SHP77 treated with DMSO at 0.1 percent for 48 hours (cell line): ENCODE measurements around the gene FUOM.
A peak's percentile ranks its signal among the peaks of the same experiment; 100 is the strongest.

Experiments used
- DNase-seq: peaks from one replicate; lab custom pipeline; 2025; lab: John Stamatoyannopoulos, UW

The FUOM gene

DNA sequence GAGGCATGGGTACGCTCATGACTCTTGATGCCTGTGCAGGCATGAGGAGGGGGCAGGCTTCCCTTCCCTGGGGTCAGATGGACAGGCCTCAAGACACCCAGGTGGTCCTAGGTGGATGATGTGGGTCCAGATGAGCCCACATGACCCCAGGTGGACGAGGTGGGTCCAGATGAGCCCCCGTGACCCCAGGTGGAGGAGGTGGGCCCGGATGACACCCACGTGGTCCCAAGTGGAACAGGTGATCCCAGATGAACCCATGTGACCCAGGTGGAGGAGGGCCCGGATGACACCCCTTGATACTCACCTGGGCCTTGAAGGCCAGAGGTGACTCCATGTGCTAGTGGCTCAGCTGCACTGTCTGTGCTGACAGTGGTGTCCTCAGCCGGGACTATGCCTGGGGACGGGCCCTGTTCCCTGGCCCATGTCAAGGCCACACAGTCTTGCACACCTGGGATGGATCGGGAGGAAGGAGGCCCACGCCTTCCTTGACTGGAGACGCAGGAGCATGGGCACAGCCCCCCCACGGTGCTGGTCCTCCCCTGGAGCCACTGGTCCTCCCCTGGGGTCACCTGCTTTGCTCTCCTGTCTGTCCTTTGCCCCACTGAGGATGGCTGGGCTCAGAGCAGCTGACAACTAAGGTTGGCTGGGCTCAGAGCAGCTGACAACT, 7.4 kb downstream of the FUOM start:
- no peak for DNase-seq

DNA sequence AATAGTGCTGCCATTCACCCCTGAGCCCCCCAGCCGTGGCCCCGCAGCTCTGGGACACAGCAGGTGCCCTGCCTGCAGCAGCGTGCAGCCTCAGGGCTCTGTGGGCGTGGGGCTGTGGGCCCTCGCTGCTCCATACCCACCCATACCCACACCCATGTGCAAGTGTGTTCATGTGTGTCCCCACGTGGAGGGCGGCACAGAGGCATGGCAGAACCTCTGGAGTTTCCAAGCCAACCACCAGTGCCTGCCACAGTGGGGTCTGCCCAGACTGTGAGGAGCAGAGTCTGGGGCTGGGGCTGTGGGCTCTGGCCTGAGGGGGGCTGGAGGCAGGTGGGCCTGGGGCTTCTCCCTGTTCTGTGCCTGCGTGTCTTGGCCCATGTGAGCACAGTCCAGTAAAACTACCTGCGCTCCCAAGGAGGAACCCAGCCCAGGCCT, 8.2 kb downstream of the FUOM start:
- no peak for DNase-seq

DNA sequence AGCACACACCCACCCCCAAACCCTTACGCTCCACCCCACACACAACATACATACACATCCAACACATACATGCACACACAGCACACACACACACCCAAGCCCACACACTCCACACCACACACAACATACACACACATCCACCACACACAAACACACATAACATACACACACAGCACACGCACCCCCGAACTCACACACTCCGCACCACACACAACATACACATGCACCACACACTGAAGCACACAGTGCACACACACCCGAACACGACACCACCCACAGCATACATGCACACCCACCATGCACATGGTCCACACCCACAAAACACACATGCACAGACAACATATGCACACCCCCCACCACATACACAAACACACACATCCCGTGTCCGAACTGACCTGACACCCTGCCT, 8.7 kb downstream of the FUOM start:
- no peak for DNase-seq

DNA sequence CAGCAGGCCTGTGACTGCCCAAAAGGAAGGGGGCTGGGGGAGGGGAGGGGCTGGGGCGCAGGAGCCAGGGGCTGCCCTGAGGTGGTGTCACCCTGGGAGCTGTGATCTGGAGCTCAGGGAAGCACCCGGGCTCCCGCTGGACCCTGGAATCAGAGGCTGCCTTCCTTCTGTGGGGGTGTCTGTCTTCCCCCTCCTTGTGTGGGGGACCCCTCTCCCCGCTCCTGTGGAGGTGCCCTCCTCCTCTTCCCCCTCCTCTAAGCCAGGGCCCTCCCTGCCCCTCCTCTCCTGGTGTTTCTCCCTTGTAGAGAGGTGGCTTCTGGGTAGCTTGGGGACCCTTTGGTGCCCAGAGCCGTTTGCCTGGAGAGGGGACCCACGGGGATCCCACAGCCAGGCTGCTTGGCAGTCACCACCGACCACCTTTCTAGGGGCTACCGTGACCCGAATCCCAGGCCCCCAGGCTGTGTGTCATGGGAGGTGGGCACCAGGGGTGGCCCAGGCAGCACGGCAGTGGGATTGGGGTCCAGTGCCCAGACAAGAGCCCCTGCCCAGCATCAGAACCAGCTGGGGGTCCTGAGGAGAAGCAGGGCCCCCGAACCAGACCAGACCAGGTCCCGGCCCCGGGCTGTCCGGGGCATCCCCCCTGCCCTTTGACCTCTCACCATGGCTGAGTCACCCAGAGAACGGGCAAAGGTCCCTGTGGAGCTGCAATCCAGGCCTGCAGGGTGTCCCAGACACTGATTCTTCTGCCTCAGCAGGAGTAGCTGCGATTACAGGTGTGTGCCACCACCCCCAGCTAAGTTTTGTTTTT, 9.9 kb downstream of the FUOM start:
- no peak for DNase-seq

DNA sequence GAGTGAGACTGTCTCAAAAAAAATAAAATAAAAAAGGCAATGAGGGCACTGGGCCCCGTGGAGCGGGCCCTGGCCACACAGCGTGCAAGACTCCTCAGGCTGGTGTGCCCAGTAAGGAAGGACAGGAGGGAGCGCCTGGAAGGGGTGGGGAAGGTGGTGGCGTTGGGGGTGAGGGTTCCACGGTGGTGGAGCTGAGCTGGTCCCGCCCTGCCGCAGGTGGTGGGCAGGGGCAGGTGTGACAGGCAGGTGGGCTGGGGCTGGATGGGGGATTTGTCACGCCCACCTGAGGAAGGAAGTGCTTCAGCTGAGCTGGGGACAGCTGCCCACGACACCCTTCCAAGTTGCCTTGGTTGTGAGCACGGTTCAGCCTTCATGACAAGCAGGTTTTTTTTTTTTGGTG, 11.4 kb downstream of the FUOM start:
- no peak for DNase-seq

DNA sequence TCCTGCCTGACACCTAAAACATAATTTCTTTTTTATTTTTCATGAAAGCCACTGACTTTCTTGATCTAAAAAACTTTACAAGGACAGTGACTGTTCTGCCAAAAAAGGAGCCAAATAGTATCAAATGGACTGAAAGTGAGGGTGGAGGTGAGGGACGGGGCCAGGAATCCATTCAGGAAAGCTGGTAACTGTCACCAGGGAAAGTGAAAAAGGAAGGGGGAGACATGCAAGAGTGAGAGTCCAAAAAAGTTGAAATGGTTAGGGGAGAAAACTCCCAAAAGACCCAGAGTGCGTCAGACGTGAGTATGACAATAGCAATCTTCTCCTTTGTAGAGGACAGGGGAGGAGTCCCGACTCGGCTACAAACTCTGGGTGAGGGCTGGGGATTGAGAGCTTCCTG, 13.6 kb downstream of the FUOM start:
- DNase-seq = no peak

DNA sequence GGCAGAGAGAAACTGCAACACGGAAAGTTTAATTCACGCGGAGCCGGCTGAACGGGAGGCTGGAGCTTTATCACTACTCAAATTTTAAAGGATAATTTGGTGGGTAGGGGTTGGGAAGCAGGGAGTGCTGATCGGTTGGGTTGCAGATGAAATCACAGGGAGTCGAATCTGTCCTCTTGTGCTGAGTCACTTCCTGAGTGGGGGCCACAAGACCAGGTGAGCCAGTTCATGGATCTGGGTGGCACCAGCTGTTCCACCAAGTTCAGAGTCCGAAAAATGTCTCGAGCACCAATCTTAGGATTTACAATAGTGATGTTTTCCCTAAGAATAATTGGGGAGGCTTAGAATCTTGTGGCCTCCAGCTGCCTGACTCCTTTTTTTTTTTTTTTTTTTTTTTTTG, 14.3 kb downstream of the FUOM start:
- DNase-seq = no peak

DNA sequence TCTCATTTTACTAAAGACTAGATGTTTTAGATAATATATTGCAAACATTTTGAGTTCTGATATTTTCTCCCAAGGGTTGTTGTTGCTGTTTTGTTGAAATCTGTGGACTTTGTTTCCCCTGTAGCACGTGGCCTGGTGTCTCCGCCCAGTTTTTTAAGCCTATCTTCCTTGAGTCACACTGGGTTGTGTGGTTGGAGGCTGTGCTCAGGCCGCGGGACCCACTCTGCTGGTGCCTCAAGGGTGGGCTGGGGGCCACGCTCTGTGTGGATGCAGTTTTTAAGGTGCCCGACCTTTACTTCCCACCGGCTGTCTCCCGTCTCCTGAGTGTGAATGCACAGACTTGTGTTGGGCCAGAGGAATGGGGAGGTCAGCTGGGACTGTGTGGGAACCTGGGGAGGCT, 14.9 kb downstream of the FUOM start:
- no peak for DNase-seq

DNA sequence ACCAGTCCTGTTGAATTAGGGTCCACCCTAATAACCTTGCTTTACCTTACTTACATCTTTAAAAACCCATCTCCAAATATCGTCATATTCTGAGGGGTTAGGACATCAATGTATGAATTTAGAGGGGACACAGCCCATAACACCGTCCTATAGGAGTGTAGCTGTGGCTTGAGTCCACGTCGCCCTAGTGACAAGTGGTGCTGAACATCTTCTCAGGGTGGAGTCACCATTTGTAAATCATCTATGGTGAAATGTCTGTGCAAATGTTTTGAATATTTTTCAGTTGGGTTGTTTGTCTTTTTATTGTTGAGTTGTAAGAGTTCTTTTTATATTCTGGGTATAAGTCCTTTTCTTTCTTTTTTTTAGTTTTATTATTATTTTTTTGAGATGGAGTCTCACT, 15.8 kb downstream of the FUOM start:
- DNase-seq = no peak

DNA sequence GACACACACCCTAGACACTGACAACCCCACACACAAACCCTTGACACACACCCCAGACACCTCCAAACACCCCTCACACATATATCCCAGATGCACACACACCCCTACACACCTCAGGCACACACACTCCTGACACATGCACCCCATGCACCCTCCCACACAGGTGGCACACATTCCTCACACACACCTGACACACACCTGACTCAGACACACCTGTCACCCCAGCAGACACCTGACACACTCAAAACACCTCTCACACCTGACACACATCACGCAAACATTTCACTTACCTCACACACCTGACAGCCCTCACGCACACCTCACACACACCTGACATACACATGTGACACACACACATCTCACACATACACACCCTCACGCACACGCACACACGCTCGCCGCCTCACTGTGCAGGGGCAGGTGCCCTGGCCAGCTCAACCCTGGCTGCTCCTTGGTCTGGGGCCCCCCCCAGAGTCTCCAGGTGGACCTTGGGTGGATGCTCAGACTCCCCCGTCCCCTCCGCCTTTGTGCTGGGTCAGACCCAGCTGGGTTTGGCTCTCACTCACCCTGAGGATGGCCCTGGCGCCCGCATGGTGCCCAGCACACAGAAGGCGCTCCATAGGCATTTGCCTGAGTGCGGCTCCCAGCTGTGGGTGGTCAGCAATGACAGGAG, 18.0 kb downstream of the FUOM start:
- no peak for DNase-seq

DNA sequence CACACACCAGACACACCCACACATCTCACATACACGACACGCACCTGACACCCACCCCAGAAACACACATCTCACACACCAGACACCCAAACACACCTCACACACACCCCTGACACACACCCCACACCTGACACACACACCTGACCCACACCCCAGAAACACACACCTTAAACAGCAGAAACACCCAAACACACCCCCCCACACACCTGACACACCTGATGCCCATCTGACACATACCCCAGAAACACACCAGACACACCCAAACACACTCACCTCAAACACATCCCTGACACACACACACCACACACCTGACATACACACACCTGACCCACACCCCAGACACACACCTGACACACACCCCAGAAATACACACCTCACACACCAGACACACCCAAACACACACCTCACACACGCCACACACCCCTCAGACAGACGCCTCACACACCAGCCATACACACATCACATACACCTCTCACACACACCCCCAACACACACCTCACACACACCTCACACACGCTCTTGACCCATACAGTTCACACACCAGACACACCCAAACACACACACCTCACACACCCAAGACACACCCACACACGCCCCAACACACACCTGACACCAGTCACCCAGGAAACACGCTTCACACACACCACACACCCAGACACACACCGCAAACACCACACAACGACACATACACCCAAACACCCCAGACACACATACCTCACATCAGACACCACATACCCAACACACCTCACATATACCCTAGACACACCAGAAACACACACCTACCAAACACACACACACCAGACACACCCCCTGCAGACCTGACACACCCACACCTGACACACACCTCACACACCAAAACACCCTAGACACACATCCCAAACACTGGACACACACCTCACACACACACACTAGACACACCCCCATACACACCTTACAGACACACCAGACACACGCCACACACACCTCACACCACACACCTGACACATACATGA, 19.4 kb downstream of the FUOM start:
- no peak for DNase-seq

DNA sequence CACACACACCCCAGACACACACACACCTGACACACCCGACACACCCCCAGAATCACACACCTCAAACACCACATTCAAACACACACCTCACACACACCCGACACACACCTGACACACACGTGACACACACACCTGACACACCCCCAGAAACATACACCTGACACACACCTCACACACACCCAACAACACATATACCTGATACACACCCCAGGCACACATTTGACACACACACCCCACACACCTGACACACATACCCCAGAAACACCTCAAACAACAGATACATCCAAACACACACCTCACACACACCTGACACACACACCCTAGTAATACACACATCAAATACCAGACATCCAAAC, 20.5 kb downstream of the FUOM start:
- no peak for DNase-seq

DNA sequence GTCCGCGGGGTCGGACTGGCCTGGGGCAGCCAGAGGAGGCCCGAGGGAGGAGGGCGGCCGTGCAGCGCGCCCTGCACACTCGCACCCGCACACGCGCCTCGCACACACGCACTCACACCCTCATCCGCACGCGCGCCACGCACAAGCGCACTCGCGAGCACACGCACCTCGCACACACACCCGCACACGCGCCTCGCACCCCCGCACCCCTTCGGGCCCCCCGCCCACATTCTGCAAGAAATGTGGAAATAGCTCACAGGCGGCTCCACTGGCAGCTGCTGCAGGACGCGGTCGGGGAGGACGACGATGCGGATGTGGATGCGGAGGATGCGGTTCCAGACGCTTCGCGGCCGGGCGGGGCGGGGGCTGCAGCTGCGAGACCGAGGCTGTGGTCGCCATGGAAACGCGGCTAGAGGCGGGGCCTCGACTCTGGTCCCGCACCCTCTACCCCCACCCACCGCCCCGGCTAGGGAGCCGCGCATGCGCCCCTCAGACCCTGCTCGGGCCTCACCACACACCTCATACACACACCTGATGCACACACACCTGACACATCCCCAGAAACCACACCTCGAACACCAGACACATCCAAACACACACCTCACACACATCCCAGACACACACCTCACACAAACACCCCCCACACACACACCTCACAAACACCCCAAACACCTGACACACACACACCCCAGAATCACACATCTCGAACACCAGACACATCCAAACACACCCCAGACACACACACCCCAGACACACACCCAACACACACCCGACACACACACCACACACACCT, 21.0 kb downstream of the FUOM start, which contains the start of gene CALY:
Gene CALY, minus strand, starts transcription at position 320 of the 793 bp plus-strand sequence. CDS start 7,907 bp downstream, outside the sequence.
- DNase-seq = no peak

DNA sequence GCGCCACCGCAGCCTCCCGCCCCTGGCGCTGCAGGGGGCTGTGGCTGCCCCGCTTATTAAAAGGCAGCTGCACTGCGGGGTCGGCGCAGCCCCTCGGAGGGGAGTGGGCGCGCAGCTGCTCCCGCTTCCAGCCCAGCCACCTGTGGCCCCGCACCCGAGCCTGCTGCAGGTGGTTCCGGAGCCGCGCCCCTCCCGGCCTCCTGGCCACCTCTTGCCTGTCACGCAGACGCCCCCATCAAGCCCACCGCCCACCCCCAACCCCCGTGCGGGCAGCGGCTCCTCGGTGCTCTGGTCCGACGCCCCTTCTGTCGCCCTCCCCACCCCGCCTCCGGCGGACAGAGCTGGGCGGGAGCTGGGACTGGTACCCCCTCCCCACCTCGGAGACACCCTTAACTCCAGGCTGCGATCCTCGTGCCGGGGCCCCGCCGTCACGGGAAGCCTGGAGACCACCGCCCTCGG, 21.7 kb downstream of the FUOM start:
- no peak for DNase-seq

DNA sequence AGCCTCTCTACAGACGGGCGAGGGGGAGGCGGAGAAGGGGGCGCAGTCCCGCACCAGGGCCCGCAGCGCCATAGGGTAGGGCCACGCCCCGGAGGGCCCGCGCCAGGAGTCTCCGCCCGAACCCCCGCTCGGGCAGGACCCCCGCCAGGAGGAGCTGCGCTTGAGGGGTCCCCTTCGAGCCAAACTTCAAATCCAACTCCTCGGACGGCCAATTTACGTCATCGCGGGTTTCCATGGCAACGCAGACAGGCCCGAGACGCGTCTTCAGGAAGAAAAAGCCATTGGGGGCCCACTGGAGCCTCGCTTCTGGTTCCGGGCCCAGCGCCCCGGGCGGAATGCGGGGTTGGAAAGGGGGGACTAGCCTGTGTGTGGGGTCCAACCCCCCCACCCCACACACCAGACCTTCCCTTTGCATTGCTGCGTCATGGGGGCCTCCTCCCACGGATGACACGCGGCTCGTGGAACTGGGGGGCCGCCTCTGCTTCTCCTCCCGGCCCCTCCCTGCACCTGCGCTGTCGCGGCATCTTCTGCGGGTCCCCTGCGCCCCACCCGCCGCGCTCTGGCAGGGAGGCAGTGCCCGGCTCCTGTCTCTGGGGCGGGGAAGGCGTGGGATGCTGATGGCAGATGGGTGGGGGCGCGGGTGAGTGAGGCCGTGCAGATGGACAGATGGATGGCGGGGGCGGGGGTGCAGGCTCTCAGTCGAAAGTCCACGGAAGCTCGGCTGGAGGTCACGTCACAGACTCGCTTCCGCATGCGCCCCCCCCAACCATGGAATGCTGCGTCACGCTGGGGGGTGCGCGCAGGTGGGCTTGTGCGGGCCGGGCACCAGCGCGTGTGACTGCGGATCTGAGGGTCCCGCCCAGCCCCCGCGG, 22.3 kb downstream of the FUOM start:
- DNase-seq = no peak

DNA sequence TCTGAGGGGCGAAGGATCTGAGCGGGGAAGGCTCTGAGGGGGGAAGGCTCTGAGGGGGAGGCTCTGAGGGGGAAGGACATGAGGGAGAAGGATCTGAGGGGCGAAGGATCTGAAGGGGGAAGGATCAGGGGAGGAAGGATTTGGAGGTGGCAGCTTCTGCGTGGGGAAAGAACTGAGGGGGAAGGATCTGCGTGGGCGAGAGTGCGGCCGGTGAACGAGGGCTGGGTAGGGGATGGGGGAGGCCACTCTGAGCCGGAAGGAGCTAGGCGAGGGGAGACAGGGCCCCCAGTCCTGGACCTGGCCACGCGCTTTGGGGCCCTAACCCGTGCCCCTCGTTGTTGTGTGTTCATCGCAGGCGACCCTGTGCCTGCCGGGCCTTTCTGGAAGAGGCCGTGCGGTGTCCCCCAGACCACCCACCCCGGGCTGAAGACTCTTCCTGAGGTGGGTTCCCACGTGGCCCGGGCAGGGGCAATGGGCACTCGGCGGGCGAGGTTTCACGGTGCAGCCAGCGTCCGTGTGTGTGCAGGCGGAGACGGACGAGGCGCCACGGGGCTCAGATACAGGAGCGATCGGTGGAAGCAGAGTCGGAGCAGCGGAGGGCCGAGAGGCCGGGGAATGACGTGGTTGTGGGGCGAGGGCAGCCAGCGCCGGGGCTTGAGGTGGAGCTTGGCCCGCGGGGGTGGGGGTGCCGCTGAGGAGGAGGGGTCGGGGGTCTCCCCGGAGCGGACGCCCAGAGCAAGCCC, 23.1 kb downstream of the FUOM start:
- no peak for DNase-seq

DNA sequence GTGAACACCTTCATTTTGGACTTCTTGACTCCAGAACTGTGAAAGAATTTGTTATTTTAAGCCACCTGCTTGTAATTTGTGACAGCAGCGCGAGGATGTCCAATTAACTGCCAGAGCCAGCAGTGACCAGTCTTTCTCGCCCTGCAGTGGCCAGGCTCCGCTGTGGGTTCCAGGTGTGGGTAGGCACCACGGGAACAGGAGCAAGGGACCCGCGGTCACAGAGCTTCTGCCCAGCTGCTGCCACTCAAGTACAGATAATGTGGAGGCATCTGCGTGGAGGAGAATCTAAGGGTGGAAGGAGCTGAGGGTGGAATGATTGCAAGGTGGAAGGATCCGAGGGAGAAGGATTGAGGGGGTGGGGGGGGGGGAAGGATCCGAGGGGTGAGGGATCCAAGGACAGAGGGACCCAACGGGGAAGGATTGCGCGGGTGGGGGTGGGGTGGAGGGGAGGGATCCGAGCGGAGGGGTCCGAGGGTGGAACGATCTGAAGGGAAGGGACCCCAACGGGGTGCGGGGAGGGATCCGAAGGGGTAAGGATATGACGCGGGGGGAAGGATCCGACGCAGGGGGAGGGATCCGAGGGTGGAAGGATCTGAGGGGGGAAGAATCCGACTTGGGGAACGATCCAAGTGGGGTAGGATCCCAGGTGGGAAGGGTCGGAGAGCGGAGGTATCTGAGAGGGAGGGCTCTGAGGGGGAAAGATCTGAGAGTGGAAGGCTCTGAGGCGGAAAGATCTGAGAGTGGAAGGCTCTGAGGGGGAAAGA, 24.7 kb downstream of the FUOM start:
- DNase-seq = no peak

DNA sequence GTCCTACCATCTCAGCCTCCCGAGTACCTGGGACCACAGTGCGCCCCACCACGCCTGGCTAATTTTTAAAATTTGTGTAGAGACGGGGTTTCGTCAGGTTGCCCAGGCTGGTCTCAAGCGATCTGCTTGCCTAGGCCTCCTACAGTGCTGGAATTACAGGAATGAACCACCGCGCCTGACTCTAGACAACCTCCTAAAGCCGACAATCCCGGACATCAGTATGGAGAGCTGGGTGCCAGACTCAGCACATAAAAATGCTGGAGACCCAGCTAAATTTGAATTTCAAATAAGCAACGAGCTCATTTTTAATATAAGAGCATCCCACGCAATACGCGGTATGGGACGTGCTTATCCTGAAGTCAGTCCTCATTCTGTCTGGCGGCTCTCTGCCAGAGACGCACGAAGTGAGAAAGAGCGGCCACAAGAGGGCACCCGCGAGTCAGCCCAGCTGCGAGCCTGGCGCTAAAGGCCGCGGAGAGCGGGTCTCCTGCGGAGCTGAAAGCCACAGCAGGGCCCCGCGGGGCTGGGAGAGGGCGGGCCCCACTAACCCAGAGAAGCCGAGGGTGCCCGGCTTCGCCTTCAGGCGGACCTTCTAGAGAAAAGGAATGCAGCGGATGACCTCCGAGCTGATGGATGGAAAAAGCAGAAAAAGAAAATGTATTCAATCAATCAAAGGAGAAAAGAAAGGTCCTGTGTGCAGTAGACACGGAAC, 28.2 kb downstream of the FUOM start:
- peak; percentile 77 for DNase-seq
